Neuronal stem cell (in vitro differentiated cells): Measurements from ENCODE around the gene SLC22A15.

Experiments used
- DNase-seq: peaks from one replicate; pipeline ENCODE4 v3.0.0-alpha.2; 2013; ENCODE audit warnings: low spot score
- H2AFZ ChIP-seq: one replicate; pipeline ENCODE4 v1.6.1; 2013; ENCODE audit warnings: mild to moderate bottlenecking, low read length, inconsistent platforms
- H2AK5ac ChIP-seq: 2 replicates; pipeline ENCODE4 v1.6.1; 2013; ENCODE audit warnings: low read depth, mild to moderate bottlenecking, inconsistent platforms, low read length, moderate library complexity, mixed read lengths
- H2BK120ac ChIP-seq: 2 replicates; pipeline ENCODE4 v1.6.1; 2013; ENCODE audit warnings: low read depth, mild to moderate bottlenecking, inconsistent platforms, low read length, moderate library complexity, mixed read lengths
- H2BK12ac ChIP-seq: one replicate; pipeline ENCODE4 v1.6.1; 2013; ENCODE audit warnings: low read length, inconsistent platforms
- H2BK15ac ChIP-seq: 2 replicates; pipeline ENCODE4 v1.6.1; 2013; ENCODE audit warnings: mild to moderate bottlenecking, low read length, inconsistent platforms, mixed read lengths
- H2BK5ac ChIP-seq: one replicate; pipeline ENCODE4 v1.6.1; 2013; ENCODE audit warnings: inconsistent platforms, mild to moderate bottlenecking, low read length, moderate library complexity
- H3K14ac ChIP-seq: one replicate; pipeline ENCODE4 v1.6.1; 2013; ENCODE audit warnings: low read length, inconsistent platforms
- H3K18ac ChIP-seq: 2 replicates; pipeline ENCODE4 v1.6.1; 2013; ENCODE audit warnings: low read length, inconsistent platforms
- H3K23ac ChIP-seq: 2 replicates; pipeline ENCODE4 v1.6.1; 2013; ENCODE audit warnings: low read depth, mild to moderate bottlenecking, mixed read lengths, low read length, inconsistent platforms; ENCODE audit not compliant: poor library complexity
- H3K27ac ChIP-seq: replicated peaks from 3 replicates; pipeline ENCODE4 v1.5.1; 2013; ENCODE audit warnings: low read length, inconsistent platforms
- H3K27me3 ChIP-seq, 3 experiments: 2 replicates each; pipeline ENCODE4 v1.6.1; 2013; ENCODE audit warnings: low read length in 3 of 3, mild to moderate bottlenecking in 2 of 3, inconsistent platforms in 1 of 3, low read depth in 1 of 3, mixed read lengths in 1 of 3, moderate library complexity in 1 of 3; ENCODE audit not compliant: control insufficient read depth in 3 of 3, insufficient read depth in 3 of 3
- H3K36me3 ChIP-seq, 2 donors: replicated peaks in 1 of 2; 2 replicates each; pipeline ENCODE4 v1.6.1; 2013; ENCODE audit warnings: low read length in 2 of 2; ENCODE audit not compliant: control insufficient read depth in 2 of 2, insufficient read depth in 2 of 2
- H3K4ac ChIP-seq: 2 replicates; pipeline ENCODE4 v1.6.1; 2013; ENCODE audit warnings: inconsistent platforms, mild to moderate bottlenecking, low read length, moderate library complexity
- H3K4me1 ChIP-seq, 2 donors: 1 replicate in 1 of 2; 2 replicates in 1 of 2; pipeline ENCODE4 v1.6.1; 2013; ENCODE audit warnings: low read length in 2 of 2, low read depth in 1 of 2; ENCODE audit not compliant: control insufficient read depth in 2 of 2, insufficient read depth in 1 of 2
- H3K4me2 ChIP-seq: one replicate; pipeline ENCODE4 v1.6.1; 2013; ENCODE audit warnings: mild to moderate bottlenecking, low read length, inconsistent platforms; ENCODE audit not compliant: insufficient read depth, poor library complexity, severe bottlenecking
- H3K4me3 ChIP-seq, 2 donors: 2 replicates each; pipeline ENCODE4 v1.5.1; 2013; ENCODE audit warnings: low read length in 2 of 2, mild to moderate bottlenecking in 2 of 2, inconsistent platforms in 1 of 2, moderate library complexity in 1 of 2
- H3K79me1 ChIP-seq: one replicate; pipeline ENCODE4 v1.6.1; 2013; ENCODE audit warnings: low read depth, mild to moderate bottlenecking, inconsistent platforms, low read length, moderate library complexity
- H3K9ac ChIP-seq: one replicate; pipeline ENCODE4 v1.6.1; 2013; ENCODE audit warnings: mild to moderate bottlenecking, low read depth, low read length, inconsistent platforms; ENCODE audit not compliant: poor library complexity
- H3K9me3 ChIP-seq, 2 donors: replicated peaks in 1 of 2; 2 replicates each; pipeline versions ENCODE3 to v1.6.1; 2013; ENCODE audit warnings: low read length in 2 of 2, mild to moderate bottlenecking in 2 of 2, inconsistent platforms in 1 of 2, low read depth in 1 of 2, mixed read lengths in 1 of 2, moderate library complexity in 1 of 2; ENCODE audit not compliant: control insufficient read depth in 2 of 2, insufficient read depth in 1 of 2
- H4K8ac ChIP-seq: one replicate; pipeline ENCODE4 v1.6.1; 2013; ENCODE audit warnings: low read depth, mild to moderate bottlenecking, inconsistent platforms, low read length, moderate library complexity
- H4K91ac ChIP-seq: one replicate; pipeline ENCODE4 v1.6.1; 2013; ENCODE audit warnings: low read length, low read depth, mild to moderate bottlenecking, inconsistent platforms; ENCODE audit not compliant: poor library complexity
- WGBS, 2 donors: extraction: QIAGEN DNeasy Blood & Tissue Kit; methylation state at CpG; one replicate each; pipeline ENCODE4 v1.1.7; 2013; ENCODE audit warnings: missing lambda C conversion rate in 2 of 2, mixed read lengths in 1 of 2; ENCODE audit not compliant: insufficient read length in 2 of 2, insufficient replicate concordance in 1 of 2; ENCODE audit errors: extremely low coverage in 2 of 2; 5-methylcytosine and 5-hydroxymethylcytosine counted together

SLC22A15 gene

GRCh38 chr1:116075575-116075974, 99.3 kb downstream of the SLC22A15 start:
- Histone ChIP-seq H3K9ac (no peak overlapping the region), H2BK15ac (no peak overlapping the region), H4K91ac (no peak overlapping the region), H3K4ac (no peak overlapping the region), H3K36me3 (no peaks in the 10 kb centered on the region), H3K9me3 (no peaks in the 10 kb centered on the region), H3K18ac (no peak overlapping the region), H3K79me1 (no peaks in the 10 kb centered on the region), H2BK12ac (no peak overlapping the region), H4K8ac (no peak overlapping the region), H3K4me2 (no peak overlapping the region), H3K4me3 (no peak overlapping the region), H2BK5ac (no peak overlapping the region), H2BK120ac (no peak overlapping the region), H2AFZ (no peak overlapping the region), H2AK5ac (no peak overlapping the region), H3K14ac (no peak overlapping the region), H3K27ac (no peak overlapping the region), H3K27me3 (no peaks in the 10 kb centered on the region), H3K23ac (no peak overlapping the region), H3K4me1 (no peaks in the 10 kb centered on the region)
- no peak for DNase-seq
- WGBS, 2 donors, result no CpG with 5 or more reads among the region's 1 CpG

DNA sequence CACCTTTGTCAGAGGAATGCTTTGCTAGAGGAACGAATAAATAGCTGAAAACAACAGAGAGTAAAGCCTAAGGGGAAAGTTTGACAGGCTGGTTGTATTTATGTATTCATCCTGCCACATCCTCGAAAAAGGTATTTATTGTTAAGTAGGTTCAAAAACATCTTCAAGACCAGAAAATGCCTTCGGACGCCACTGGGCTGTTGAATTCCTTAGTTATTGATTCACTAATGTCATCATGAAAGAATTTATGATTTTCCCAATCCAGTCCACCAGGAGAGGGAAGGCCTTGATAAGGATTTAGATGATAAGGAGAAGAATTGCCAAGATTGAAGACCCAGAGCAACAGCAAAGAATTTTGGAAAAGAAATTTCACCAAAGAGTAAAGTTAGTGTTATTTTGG, 99.7 kb downstream of the SLC22A15 start:
- no peak overlapping the region for H2BK5ac ChIP-seq
- no peak overlapping the region for H4K8ac ChIP-seq
- no peak overlapping the region for H2AK5ac ChIP-seq
- no peak overlapping the region for H3K27ac ChIP-seq
- H3K9ac ChIP-seq, result no peak overlapping the region
- H4K91ac ChIP-seq, result no peak overlapping the region
- H2BK15ac ChIP-seq, result no peak overlapping the region
- no peak overlapping the region for H3K4ac ChIP-seq
- WGBS, 2 donors, result no CpG with 5 or more reads among the region's 4 CpGs
- no peak overlapping the region for H3K4me2 ChIP-seq
- no peaks in the 10 kb centered on the region for H3K4me1 ChIP-seq
- H2AFZ ChIP-seq, result no peak overlapping the region
- no peaks in the 10 kb centered on the region for H3K36me3 ChIP-seq
- no peak overlapping the region for H3K23ac ChIP-seq
- H3K14ac ChIP-seq, result no peak overlapping the region
- DNase-seq, result no peak
- H2BK12ac ChIP-seq, result no peak overlapping the region
- no peaks in the 10 kb centered on the region for H3K79me1 ChIP-seq
- no peak overlapping the region for H3K18ac ChIP-seq
- no peak overlapping the region for H2BK120ac ChIP-seq
- H3K27me3 ChIP-seq, result no peaks in the 10 kb centered on the region
- H3K9me3 ChIP-seq, result no peaks in the 10 kb centered on the region
- H3K4me3 ChIP-seq, result no peak overlapping the region

DNA sequence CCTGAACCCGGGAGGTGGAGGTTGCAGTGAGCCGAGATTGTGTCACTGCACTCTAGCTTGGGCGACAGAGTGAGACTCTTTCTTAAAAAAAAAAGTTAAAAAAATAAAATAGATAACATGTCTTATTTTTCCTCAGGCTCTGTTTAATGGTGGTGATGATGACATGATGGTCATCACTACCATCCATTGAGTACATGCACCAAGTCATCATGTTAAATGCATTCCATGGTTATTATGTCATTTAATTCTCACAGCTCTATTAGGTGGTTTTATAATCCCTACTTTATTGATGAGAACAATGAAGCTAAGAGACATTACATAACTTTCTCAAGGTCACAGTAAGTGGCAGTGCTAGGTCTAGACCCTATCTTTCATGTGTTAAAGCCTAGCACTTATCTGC, 100.5 kb downstream of the SLC22A15 start:
- Histone ChIP-seq H3K27me3 (no peaks in the 10 kb centered on the region), H3K4ac (no peak overlapping the region), H2AFZ (no peak overlapping the region), H3K4me1 (no peaks in the 10 kb centered on the region), H3K4me2 (no peak overlapping the region), H3K23ac (no peak overlapping the region), H2BK5ac (no peak overlapping the region), H3K9me3 (no peaks in the 10 kb centered on the region), H4K8ac (no peak overlapping the region), H3K9ac (no peak overlapping the region), H3K14ac (no peak overlapping the region), H2AK5ac (no peak overlapping the region), H2BK15ac (no peak overlapping the region), H4K91ac (no peak overlapping the region), H3K18ac (no peak overlapping the region), H3K36me3 (no peaks in the 10 kb centered on the region), H3K79me1 (no peaks in the 10 kb centered on the region), H2BK12ac (no peak overlapping the region), H3K4me3 (no peak overlapping the region), H3K27ac (no peak overlapping the region), H2BK120ac (no peak overlapping the region)
- DNase-seq, result no peak
- WGBS, 2 donors, result no CpG with 5 or more reads among the region's 3 CpGs

DNA sequence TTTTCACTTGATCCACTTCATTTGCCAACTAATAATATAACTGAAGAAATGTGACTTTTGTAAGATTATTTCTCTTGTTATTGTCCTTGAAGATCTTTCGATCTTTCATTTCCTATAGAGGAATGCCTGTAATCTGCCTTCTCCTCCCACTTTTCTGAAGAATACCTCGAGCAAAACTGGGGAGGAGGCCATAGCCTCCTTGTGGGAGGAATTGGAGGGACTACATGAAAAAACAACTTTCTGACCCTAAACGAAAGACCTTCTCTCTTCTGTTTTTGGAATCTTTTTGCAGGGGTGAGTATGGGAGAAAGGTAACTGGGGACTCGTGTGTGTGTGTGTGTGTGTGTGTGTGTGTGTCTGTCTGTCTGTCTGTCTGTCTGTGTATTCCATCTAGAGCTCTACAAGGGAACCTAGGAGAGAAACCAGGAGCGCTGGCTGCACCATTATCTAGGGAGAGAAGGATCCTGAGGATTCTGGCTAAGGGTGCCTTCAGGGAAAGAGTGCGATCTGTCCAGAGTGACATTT, 102.4 kb downstream of the SLC22A15 start:
- Histone ChIP-seq H3K27ac (no peak overlapping the region), H3K4ac (no peak overlapping the region), H2BK12ac (no peak overlapping the region), H3K4me3 (no peak overlapping the region), H3K4me1 (no peaks in the 10 kb centered on the region), H3K27me3 (no peaks in the 10 kb centered on the region), H3K9ac (no peak overlapping the region), H2BK120ac (no peak overlapping the region), H2AK5ac (no peak overlapping the region), H3K79me1 (no peaks in the 10 kb centered on the region), H2AFZ (no peak overlapping the region), H2BK15ac (no peak overlapping the region), H3K23ac (no peak overlapping the region), H4K91ac (no peak overlapping the region), H2BK5ac (no peak overlapping the region), H3K9me3 (no peaks in the 10 kb centered on the region), H3K18ac (no peak overlapping the region), H4K8ac (no peak overlapping the region), H3K4me2 (no peak overlapping the region), H3K14ac (no peak overlapping the region), H3K36me3 (no peaks in the 10 kb centered on the region)
- DNase-seq, result no peak
- no CpG with 5 or more reads among the region's 6 CpGs for WGBS, 2 donors
